Right hindlimb (tissue), 1 donor: ENCODE data around the gene RNF125.
"Not testable (repeated sequence)": the region's sequence is repeated elsewhere in the genome, so short reads cannot be mapped to it uniquely, and the experiment has no call there.

Source experiments
- DNase-seq: peaks from one replicate; pipeline ENCODE4 v3.0.0-alpha.2; 2018

Gene RNF125

DNA sequence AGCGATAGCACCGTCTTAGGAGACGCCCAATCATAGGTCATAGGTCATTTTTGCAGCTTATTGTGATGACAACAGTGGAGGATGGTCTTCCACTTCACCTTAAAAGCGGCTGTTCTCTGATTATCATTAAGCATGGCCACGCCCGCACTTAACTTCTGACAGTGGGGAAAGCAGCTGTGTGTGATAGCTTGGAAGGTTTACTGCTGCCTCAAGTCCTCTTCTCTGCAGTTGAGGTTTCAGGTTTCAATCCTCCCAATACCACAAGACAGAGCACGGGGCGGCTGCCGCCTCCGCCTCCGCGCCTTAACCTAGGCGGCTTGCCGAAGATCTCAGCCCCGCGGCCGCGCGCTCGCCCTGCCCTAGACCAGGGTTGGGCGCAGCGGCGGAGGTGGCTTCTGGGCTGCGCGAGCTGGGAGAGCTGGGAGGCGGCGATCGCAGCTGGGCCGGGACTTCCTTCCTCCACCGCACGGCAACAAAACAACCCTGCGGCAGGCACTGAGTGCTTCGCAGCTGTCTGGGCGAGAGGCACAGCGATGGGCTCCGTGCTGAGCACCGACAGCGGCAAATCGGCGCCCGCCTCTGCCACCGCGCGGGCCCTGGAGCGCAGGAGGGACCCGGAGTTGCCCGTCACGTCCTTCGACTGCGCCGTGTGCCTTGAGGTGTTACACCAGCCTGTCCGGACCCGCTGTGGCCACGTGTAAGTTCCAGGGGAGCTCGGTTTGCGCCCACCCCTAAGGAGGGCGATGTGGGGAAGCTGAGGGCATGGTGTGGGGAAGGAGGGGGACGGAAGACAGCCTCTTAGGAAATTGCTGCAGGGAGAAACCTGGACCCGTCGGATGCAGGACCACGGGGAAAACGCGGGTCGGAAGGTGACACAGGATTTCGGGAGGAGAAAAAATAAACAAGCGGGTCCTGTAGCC is at the start of gene RNF125:
RNF125 (plus strand) TSS at position 495 of the 920 bp plus-strand sequence; CDS start at position 534, 39 bp downstream.
- DNase-seq = peak; percentile 86

- DNase-seq = no peak
These were observed 48.0 kb upstream of the RNF125 start for GRCh38 chr18:31970617-31971016.

GRCh38 chr18:31973929-31974546 is 44.6 kb upstream of the RNF125 start:
- DNase-seq = no peak

DNA sequence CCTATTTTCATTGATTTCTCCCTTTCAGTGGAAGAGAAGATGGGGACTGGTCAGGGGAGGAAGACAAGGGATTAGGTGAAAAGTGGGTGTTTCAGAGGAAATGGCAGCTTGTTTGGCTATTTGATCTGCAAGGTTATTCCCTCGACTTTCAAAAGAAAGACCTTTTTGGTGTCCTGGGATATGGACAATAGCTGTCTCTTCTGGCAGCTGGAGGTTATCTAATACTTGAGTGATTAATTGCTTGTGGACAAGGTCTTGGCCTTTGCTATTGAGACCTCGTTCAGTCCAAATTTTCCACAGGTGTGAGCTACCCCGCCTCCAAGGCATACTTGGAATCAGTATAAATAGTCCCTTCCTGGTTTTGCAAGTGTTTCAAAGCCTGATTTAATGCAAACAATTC is 42.4 kb upstream of the RNF125 start:
- no peak for DNase-seq

GRCh38 chr18:31977270-31977872 is 41.3 kb upstream of the RNF125 start:
- no peak for DNase-seq

DNA sequence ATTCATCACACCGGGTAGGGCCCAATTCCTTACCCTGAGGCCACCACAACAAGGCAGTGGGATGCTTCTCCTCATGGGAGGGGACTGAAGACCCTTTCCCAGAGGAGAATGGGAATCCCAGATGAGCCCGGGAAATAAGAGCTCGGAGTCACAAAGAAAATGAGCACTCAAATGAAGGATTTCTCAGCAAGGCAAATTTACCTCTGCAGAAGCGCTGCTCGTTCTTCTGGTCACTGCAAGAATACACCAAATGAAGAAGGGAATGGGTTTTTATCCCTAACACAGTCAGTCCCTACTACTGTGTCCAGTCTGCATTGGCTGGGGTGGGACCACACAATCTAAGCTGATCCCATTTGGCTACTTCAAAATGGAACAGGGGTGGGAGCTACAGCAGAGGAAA is 40.0 kb upstream of the RNF125 start:
- no peak for DNase-seq

DNA sequence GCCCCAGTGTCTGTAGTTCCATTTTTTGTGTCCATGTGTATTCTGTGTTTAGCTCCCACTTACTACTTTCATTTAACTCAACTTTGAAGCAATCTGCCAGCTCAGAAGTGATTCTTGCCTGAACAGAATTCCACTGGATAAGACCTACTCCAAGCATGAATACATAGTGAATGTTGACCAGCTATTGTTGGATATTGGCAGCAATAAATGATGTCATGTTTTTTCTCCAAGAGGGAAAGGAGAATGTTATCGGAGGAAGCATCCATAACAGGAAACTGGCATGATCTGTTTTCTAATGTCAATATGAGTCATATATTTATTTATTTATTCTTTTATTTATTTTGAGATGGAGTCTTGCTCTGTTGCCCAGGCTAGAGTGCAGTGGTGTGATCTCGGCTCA is 38.9 kb upstream of the RNF125 start:
- no peak for DNase-seq

GRCh38 chr18:31980863-31981262 is 37.8 kb upstream of the RNF125 start:
- no peak for DNase-seq

DNA sequence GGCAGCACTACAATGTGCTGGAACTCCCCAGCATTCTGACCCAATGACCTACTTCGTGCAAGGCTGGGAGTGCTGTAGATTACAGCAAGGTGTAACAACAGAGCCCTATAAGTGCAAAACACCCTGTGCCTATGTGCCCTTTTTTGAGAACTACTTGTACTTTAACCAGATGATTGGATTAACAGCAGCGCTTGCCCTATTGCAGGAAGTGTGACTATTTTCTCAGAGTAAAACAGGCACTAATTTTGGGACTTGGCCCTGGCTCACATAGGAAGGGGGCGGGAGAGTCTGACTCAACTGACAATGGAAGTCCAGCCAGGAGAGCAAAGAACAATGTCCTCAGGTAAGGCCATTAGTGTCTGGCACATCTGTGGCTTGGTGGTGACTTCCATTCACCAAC is 35.6 kb upstream of the RNF125 start:
- DNase-seq = no peak

GRCh38 chr18:31983976-31984375 is 34.6 kb upstream of the RNF125 start:
- no peak for DNase-seq

DNA sequence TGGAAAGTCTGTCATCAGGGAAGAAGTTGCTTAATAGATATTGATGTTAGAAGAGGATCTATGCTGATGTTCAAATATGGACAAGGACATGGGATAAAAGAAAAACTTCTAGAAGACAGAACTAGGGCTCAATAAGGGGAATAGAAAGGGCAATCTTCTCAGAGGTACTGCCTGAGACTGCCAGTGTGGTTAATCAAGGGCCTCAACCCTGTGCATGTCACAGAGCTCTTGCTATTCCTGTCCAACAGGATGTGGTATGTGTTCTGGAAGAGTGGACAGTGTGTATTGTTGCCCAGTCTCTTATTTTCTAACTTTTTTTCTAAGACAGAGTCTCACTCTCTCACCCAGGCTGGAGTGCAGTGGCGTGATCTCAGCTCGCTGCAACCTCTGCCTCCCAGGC is 27.8 kb upstream of the RNF125 start:
- DNase-seq = no peak

- DNase-seq = no peak
These were observed 22.6 kb upstream of the RNF125 start for GRCh38 chr18:31996007-31996406.

DNA sequence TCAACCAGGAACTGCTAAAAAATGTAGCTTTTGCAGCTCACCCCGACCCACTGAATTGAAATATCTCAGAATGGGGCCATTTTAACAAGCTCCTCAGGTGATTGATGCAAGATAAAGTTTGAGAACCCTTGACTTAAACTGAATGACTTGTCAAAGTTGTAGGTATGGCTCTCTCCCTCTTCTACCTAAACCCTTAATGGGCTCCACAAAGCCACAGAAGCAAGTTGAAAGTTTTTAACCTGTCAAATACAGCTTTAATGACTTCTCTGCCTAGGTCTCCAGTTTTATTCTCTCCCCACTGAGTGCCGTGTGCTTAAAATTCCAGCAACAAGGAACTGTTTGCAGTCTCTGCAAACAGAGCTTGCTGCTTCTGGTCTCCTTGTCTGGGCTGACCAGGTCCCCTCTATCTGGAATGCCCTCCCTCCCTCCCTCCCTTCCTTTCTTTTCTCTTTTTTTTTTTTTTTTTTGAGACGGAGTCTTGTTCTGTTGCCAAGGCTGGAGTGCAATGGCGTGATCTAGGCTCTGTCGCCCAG is 19.7 kb upstream of the RNF125 start:
- DNase-seq = no peak

GRCh38 chr18:32001141-32001540 is 17.5 kb upstream of the RNF125 start:
- DNase-seq = not testable (repeated sequence)

DNA sequence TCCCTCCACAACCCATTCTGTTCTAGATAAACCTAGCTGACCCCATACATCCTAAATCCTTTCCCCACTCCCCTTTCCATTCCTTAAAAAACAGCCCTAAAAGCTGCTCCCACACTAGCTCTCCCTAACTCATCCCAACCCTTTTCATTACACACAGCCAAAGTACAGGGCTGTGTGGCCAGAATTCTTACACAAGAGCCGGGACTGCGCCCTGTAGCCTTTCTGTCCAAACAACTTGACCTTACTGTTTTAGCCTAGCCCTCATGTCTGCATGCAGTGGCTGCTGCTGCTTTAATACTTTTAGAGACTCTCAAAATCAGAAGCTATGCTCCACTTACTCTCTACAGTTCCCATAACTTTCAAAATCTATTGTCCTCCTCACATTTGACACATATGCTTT is 14.8 kb upstream of the RNF125 start:
- not testable (repeated sequence) for DNase-seq

DNA sequence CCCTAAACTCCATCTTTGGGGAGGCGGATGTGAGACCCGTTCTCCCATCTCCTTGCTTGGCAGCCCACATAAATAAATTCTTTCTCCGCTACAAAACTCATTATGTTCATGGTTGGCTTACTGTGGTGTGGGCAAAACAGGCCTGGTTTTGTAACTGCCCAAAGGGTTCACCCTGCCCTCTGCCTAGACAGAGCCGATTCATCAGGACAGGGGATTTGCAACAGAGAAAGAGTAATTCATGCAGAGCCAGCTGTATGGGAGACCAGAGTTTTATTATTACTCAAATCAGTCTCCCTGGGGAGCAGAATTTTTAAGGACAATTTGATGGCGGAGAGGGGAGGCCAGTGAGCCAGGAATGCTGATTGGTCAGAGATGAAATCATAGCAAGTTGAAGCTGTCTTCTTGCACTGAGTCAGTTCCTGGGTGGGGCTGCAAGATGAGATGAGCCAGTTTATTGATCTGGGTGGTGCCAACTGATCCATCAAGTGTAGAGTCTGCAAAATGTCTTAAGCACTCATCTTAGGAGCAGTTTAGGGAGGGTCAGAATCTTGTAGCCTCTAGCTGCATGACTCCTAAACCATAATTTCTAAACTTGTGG is 8.4 kb upstream of the RNF125 start:
- DNase-seq = no peak

- DNase-seq = no peak
These were observed 7.4 kb upstream of the RNF125 start for GRCh38 chr18:32011193-32011592.

- DNase-seq = peak; percentile 47
These were observed 775 bp downstream of the RNF125 start for GRCh38 chr18:32019251-32019948.

DNA sequence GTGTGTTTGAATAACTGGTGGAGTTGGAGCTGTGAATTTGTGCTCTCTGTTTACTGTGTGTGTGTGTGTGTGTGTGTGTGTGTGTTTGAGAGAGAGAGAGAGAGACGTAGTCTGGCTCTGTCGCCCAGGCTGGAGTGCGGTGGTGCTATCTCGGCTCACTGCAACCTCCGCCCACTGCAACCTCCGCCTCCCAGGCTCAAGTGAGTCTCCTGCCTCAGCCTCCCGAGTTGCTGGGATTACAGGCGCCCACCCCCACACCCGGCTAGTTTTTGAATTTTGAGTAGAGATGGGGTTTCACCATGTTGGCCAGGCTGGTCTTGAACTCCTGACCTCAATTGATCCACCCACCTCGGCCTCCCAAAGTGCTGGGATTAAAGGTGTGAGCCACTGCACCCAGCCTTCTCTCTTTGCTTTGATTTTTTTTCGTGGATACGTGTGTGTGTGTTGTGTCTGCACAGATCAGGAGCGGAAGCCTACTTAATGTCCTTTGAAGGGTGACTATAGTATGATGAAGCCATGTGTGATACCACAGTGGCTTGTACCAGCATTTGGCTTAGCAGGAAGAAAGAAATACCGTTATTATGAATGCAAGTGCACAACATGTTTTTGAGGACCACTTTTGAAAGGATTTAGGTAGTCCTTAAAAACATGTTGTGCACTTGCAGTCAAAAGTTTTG is 1.5 kb downstream of the RNF125 start:
- DNase-seq = not testable (repeated sequence)

DNA sequence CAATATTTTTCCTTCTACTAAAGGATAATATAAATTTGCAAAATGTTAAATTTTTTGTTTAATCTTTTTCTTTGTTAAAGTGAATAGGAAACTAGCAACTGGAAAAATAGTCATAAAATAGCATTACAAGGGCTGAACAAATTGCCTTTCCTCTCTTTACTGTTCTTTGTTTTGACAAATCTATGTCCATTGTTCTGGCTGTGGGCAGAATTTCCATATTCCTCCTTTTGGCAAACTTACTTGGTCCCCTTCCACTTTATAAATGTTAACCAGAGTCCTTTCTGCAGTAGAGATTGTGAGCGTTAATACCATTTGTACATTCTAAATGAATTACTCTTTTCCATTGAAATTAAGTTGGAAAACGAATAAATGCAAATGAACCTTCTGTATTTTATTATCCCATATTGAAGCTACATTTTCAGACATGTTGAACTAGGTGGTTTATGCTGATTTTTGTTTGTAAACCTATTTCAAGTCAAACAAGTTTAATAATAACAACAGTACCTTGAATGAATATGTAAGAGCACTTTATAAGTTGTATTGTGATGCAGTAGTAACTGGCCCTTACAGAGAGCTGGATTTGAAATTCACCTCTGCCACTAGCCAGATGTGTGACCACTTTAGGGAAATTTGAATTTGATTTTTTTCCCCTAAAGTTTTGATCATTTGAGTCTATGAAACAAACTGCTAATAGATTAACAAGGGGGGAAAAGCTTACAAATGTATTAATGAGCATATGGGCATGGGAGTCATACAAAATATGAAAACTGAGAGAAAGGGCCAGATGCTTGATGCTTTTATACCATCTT is 3.3 kb downstream of the RNF125 start:
- no peak for DNase-seq

DNA sequence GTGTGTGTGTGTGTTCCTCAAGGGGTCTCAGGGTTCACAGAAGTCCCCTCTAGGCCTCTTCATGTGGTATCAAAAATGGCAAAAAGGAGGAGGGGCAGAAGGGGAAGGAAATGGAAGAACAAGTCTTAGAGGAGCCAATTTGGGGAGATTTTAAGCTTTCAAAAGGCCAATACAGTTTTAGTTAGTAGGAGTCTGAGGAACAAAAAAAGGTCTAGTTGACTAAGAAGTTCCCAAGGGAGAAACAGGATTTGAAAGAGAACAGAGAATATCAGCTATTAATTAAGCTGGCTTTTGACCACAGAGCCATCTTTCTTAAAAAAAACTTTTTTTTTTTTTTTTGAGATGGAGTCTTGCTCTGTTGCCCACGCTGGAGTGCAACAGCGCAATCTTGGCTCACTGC is 7.1 kb downstream of the RNF125 start:
- DNase-seq = no peak
